B cell (primary cell): Measurements from ENCODE around the gene MIOS. TPM values are rescaled to one million over a fixed set of nuclear protein-coding genes. Genes with fewer than 3 reads are reported as not detected.

Source experiments
- ATAC-seq: fragments of 200-7000 bp; cut with Tn5 transposase; one replicate; pipeline ENCODE4 v1.10.0; 2021; ENCODE audit warnings: low read depth, mild to moderate bottlenecking, moderate number of reproducible peaks, moderate library complexity
- CTCF ChIA-PET: fragments of 350-600 bp; sonication (Branson Sonifier 250); formaldehyde crosslinking; loops from one replicate; lab custom pipeline; 2021; ENCODE audit warnings: antibody characterized with exemption, inconsistent platforms; lab: Charles Lee
- POLR2A ChIA-PET: fragments of 350-600 bp; sonication (Branson Sonifier 250); formaldehyde crosslinking; loops from one replicate; lab custom pipeline; 2021; ENCODE audit warnings: antibody characterized with exemption; lab: Charles Lee
- DNase-seq: peaks from one replicate; pipeline ENCODE4 v3.0.0; 2013
- H2AFZ ChIP-seq: 2 replicates; pipeline ENCODE4 v1.6.1; 2012; ENCODE audit warnings: mild to moderate bottlenecking, low read depth, low read length; ENCODE audit not compliant: insufficient read depth, poor library complexity, severe bottlenecking
- H3K27ac ChIP-seq, 2 donors: 1 replicate in 1 of 2; 2 replicates in 1 of 2; pipeline ENCODE4 v1.5.1; 2012 to 2013; ENCODE audit warnings: low read length in 2 of 2, mild to moderate bottlenecking in 2 of 2, moderate library complexity in 1 of 2
- H3K27me3 ChIP-seq, 4 experiments: fragments of 200-600 bp in 1 of 4; sonication (generic) in 1 of 4; replicated peaks in 1 of 4; 1 replicate in 2 of 4; 2 replicates in 2 of 4; pipeline versions ENCODE4 v1.6.1 to v1.7.0; 2013 to 2016; ENCODE audit warnings: low read length in 3 of 4, mild to moderate bottlenecking in 2 of 4, mixed read lengths in 1 of 4, moderate library complexity in 1 of 4; ENCODE audit not compliant: insufficient read depth in 4 of 4, control insufficient read depth in 3 of 4; ENCODE audit errors: control extremely low read depth in 1 of 4
- H3K36me3 ChIP-seq, 2 experiments: replicated peaks in 1 of 2; 1 replicate in 1 of 2; 2 replicates in 1 of 2; pipeline versions ENCODE4 v1.6.1 to v1.7.1; 2013; ENCODE audit warnings: low read length in 1 of 2; ENCODE audit not compliant: insufficient read depth in 2 of 2, control insufficient read depth in 1 of 2; ENCODE audit errors: control extremely low read depth in 1 of 2, extremely low read depth in 1 of 2
- H3K4me1 ChIP-seq, 2 donors: fragments of 200-600 bp in 1 of 2; sonication (generic) in 1 of 2; 1 replicate in 1 of 2; 2 replicates in 1 of 2; pipeline versions ENCODE4 v1.5.1 to v1.6.1; 2013 to 2017; ENCODE audit warnings: low read length in 2 of 2; ENCODE audit not compliant: control insufficient read depth in 2 of 2, insufficient read depth in 2 of 2
- H3K4me2 ChIP-seq: replicated peaks from 2 replicates; pipeline ENCODE3; 2012; ENCODE audit warnings: mild to moderate bottlenecking, low read depth, low read length; ENCODE audit not compliant: poor library complexity, severe bottlenecking
- H3K4me3 ChIP-seq, 5 experiments: fragments of 200-600 bp in 1 of 5; sonication (generic) in 1 of 5; 1 replicate in 3 of 5; 2 replicates in 2 of 5; pipeline versions ENCODE4 v1.5.1 to v1.7.0; 2011 to 2016; ENCODE audit warnings: low read length in 4 of 5, mild to moderate bottlenecking in 4 of 5, low read depth in 2 of 5, control low read depth in 1 of 5, moderate library complexity in 1 of 5; ENCODE audit not compliant: insufficient read depth in 1 of 5; ENCODE audit errors: control extremely low read depth in 1 of 5, extremely low read depth in 1 of 5
- H3K79me2 ChIP-seq: fragments of 200-600 bp; sonication (generic); one replicate; pipeline ENCODE4 v1.6.0; 2016; ENCODE audit warnings: low read length; ENCODE audit not compliant: control insufficient read depth, insufficient read depth
- H3K9ac ChIP-seq: fragments of 200-600 bp; sonication (generic); 2 replicates; pipeline ENCODE4 v1.6.1; 2017; ENCODE audit warnings: mild to moderate bottlenecking, low read length, moderate library complexity
- H3K9me3 ChIP-seq, 3 donors: one replicate each; pipeline versions ENCODE4 v1.6.1 to v1.7.1; 2013; ENCODE audit warnings: low read length in 2 of 3; ENCODE audit not compliant: control insufficient read depth in 2 of 3, insufficient read depth in 1 of 3; ENCODE audit errors: control extremely low read depth in 1 of 3
- H4K20me1 ChIP-seq: 2 replicates; pipeline ENCODE4 v1.6.0; 2012; ENCODE audit warnings: mild to moderate bottlenecking, low read length; ENCODE audit not compliant: insufficient read depth, control insufficient read depth, poor library complexity, severe bottlenecking
- H3K27ac Mint-ChIP-seq: one replicate; pipeline ENCODE4 v1.8.0; 2021; ENCODE audit warnings: mixed read lengths
- H3K27me3 Mint-ChIP-seq: one replicate; pipeline ENCODE4 v1.8.0; 2021; ENCODE audit warnings: mixed read lengths
- H3K4me1 Mint-ChIP-seq: one replicate; pipeline ENCODE4 v1.8.0; 2021; ENCODE audit warnings: mixed read lengths
- H3K4me3 Mint-ChIP-seq: one replicate; pipeline ENCODE4 v1.8.0; 2021; ENCODE audit warnings: mixed read lengths
- H3K9me3 Mint-ChIP-seq: one replicate; pipeline ENCODE4 v1.8.0; 2022; ENCODE audit warnings: mixed read lengths; ENCODE audit not compliant: insufficient read depth
- CTCF ChIP-seq: fragments of 200-600 bp; IDR thresholded peaks from one replicate; pipeline ENCODE4 v1.8.0; 2022; ENCODE audit warnings: antibody characterized with exemption, mild to moderate bottlenecking
- EZH2 ChIP-seq: IDR thresholded peaks from 2 replicates; pipeline ENCODE4 v1.6.1; 2012; ENCODE audit warnings: borderline replicate concordance, low read depth, mild to moderate bottlenecking, moderate library complexity, low read length; ENCODE audit not compliant: insufficient read depth, poor library complexity, severe bottlenecking
- WGBS: methylation state at CpG from one replicate; pipeline ENCODE4 v1.1.5; 2013; ENCODE audit warnings: missing lambda C conversion rate; ENCODE audit not compliant: insufficient coverage; 5-methylcytosine and 5-hydroxymethylcytosine counted together
- intact Hi-C: fragments of 100-400 bp; cut with micrococcal nuclease; formaldehyde crosslinking; loops from one replicate; pipeline ENCODE4 v1.10.0; 2022
- polyA plus RNA-seq: library from polyadenylated mRNA; depleted of rRNA; stranded (reverse); fragments of >200 nt; gene quantifications from 2 replicates; pipeline ENCODE4 v1.2.3, GENCODE V29; 2012
- total RNA-seq, 2 donors: library from RNA; stranded (reverse); fragments of 120-200 nt in 1 of 2; gene quantifications; 1 replicate in 1 of 2; 2 replicates in 1 of 2; pipeline versions ENCODE4 v1.2.3 to v1.2.4, GENCODE V29; 2013 to 2022

Gene MIOS
- total and polyA plus RNA-seq, 2 donors (not counting 1 experiment from before 2014, with no cell fraction given), result 28.9 to 50.1 TPM

GRCh38 chr7:7554021-7554432, 12.7 kb upstream of the MIOS start:
- CTCF ChIA-PET, result no interaction called here

More at GRCh38 chr7:7554021-7554432, 12.7 kb upstream of the MIOS start:
- Histone ChIP-seq H3K9me3 (peaks cover 0 to 9% (median 5%) of the 10 kb centered on the region in 3 donors), H3K27ac (no peak overlapping the region), H2AFZ (no peak overlapping the region), H3K4me3 (no peak overlapping the region), H3K9ac (no peak overlapping the region), H3K27me3 (no peaks in the 10 kb centered on the region), H3K4me2 (no peak overlapping the region), H4K20me1 (no peaks in the 10 kb centered on the region), H3K79me2 (no peaks in the 10 kb centered on the region), H3K4me1 (no peaks in the 10 kb centered on the region), H3K36me3 (peaks cover 0 to 5% of the 10 kb centered on the region in 2 experiments)
- Mint-ChIP-seq H3K27me3 (no peaks in the 10 kb centered on the region), H3K4me1 (no peaks in the 10 kb centered on the region), H3K4me3 (no peak overlapping the region), H3K9me3 (peaks cover 9% of the 10 kb centered on the region), H3K27ac (no peak overlapping the region)
- no peak for TF ChIP-seq EZH2
- no peak for TF ChIP-seq CTCF
- DNase-seq (no peak), ATAC-seq (no peak)
- POLR2A ChIA-PET, result no interaction called here
- WGBS, result 97% methylated on average over 5 of the region's 5 CpGs
- intact Hi-C loops, result no loop called here
